Measurements from ENCODE around the gene SORCS3.

Gene SORCS3

GRCh38 chr10:105291571-105291970 lies 650.5 kb downstream of the SORCS3 start:
- Histone ChIP-seq H3K36me3 (ENCODE audit: insufficient read depth) (no peaks in the 10 kb centered on the region), H3K4me3 (IDR thresholded peaks at IDR 0.05; ENCODE audit: insufficient read depth, low read depth, low read length) (no peak overlapping the region), H3K4me2 (no peak overlapping the region), H3K79me2 (ENCODE audit: insufficient read depth, low read depth) (no peaks in the 10 kb centered on the region), H3K27ac (no peak overlapping the region), H3K4me1 (ENCODE audit: low read depth, poor library complexity, severe bottlenecking) (no peaks in the 10 kb centered on the region), H3K9ac (no peak overlapping the region), H2AFZ (ENCODE audit: low read depth) (no peak overlapping the region), H3K27me3 (ENCODE audit: insufficient read depth, low read depth) (no peaks in the 10 kb centered on the region), H4K20me1 (ENCODE audit: insufficient read depth) (no peaks in the 10 kb centered on the region)
- TF ChIP-seq CTCF (conservative IDR thresholded peaks at IDR 0.05; ENCODE audit: low read depth, low read length): no peak

- no peak overlapping the region for H3K4me3 ChIP-seq (IDR thresholded peaks at IDR 0.05; ENCODE audit: insufficient read depth, low read depth, low read length)
Observed at GRCh38 chr10:105292236-105292635, 651.1 kb downstream of the SORCS3 start.

More at GRCh38 chr10:105292236-105292635, 651.1 kb downstream of the SORCS3 start:
- Histone ChIP-seq H3K27ac (no peak overlapping the region), H4K20me1 (ENCODE audit: insufficient read depth) (no peaks in the 10 kb centered on the region), H3K9ac (no peak overlapping the region), H3K79me2 (ENCODE audit: insufficient read depth, low read depth) (no peaks in the 10 kb centered on the region), H3K36me3 (ENCODE audit: insufficient read depth) (no peaks in the 10 kb centered on the region), H2AFZ (ENCODE audit: low read depth) (no peak overlapping the region), H3K27me3 (ENCODE audit: insufficient read depth, low read depth) (no peaks in the 10 kb centered on the region), H3K4me2 (no peak overlapping the region), H3K4me1 (ENCODE audit: low read depth, poor library complexity, severe bottlenecking) (no peaks in the 10 kb centered on the region)
- TF ChIP-seq CTCF (conservative IDR thresholded peaks at IDR 0.05; ENCODE audit: low read depth, low read length): no peak
